ENCODE measurements around the gene HAPSTR1. TPM values are rescaled to one million over a fixed set of nuclear protein-coding genes. Genes with fewer than 3 reads are reported as not detected.
A peak's percentile ranks its signal among the peaks of the same experiment; 100 is the strongest.

The HAPSTR1 gene
- total RNA-seq, 1 experiment from 2014 or later, result 24.4 TPM

DNA sequence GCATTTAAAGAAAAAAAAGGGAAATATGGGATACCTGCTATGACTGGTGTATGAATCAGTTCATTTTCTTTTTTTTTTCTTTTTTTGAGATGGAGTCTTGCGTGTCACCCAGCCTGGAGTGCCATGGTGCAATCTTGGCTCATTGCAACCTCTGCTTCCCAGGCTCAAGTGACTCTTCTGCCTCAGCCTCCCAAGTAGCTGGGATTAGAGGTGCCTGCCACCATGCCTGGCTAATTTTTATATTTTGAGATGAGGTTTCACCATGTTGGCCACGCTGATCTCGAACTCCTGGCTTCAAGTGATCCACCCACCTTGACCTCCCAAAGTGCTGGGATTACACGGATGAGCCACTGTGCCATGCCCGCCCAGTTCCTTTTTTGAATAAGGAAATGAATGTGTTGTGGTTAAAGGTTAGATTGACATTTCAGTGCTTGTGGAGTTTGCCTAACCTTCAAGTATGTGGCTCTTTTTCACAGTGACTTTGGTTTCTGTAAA, 7.7 kb downstream of the HAPSTR1 start:
- Histone ChIP-seq H3K4me1 (ENCODE audit: insufficient read depth, low read length) (peaks cover 48% of the 10 kb centered on the region), H3K9me3 (ENCODE audit: low read length) (no peaks in the 10 kb centered on the region), H3F3A (ENCODE audit: low read length, unreplicated experiment) (peaks cover 7% of the 10 kb centered on the region), H3K36me3 (ENCODE audit: low read depth, low read length) (peaks cover 67% of the 10 kb centered on the region), H2AFZ (ENCODE audit: low read length) (no peak overlapping the region), H3K27me3 (ENCODE audit: low read length) (no peaks in the 10 kb centered on the region), H3K27ac (ENCODE audit: low read length) (no peak overlapping the region), H3K9me2 (replicated peaks; ENCODE audit: low read length) (no peaks in the 10 kb centered on the region), H4K20me1 (ENCODE audit: low read length) (peaks cover 89% of the 10 kb centered on the region), H3K4me3 (ENCODE audit: low read length) (no peak overlapping the region), H3K79me2 (ENCODE audit: low read length) (peaks cover 100% of the 10 kb centered on the region), H3K9ac (ENCODE audit: low read length) (no peak overlapping the region), H3K4me2 (ENCODE audit: low read length) (peak overlapping the region; percentile 6; the same call in 1 of the 2 replicates)
- ChIA-PET CTCF (no interaction called here), POLR2A (ENCODE audit: unreplicated experiment) (no interaction called here)
- intact Hi-C loops (cut with micrococcal nuclease), result no loop called here
- no TSS peak for BruUV-seq (replicated peaks)
- ATAC-seq (no peak), DNase-seq (peak; percentile 46)
- no peak for TF ChIP-seq EZH2phosphoT487 (IDR thresholded peaks at IDR 0.05; ENCODE audit: borderline replicate concordance, low read length)
- TF ChIP-seq, protein P1, sequence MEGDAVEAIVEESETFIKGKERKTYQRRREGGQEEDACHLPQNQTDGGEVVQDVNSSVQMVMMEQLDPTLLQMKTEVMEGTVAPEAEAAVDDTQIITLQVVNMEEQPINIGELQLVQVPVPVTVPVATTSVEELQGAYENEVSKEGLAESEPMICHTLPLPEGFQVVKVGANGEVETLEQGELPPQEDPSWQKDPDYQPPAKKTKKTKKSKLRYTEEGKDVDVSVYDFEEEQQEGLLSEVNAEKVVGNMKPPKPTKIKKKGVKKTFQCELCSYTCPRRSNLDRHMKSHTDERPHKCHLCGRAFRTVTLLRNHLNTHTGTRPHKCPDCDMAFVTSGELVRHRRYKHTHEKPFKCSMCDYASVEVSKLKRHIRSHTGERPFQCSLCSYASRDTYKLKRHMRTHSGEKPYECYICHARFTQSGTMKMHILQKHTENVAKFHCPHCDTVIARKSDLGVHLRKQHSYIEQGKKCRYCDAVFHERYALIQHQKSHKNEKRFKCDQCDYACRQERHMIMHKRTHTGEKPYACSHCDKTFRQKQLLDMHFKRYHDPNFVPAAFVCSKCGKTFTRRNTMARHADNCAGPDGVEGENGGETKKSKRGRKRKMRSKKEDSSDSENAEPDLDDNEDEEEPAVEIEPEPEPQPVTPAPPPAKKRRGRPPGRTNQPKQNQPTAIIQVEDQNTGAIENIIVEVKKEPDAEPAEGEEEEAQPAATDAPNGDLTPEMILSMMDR (conservative IDR thresholded peaks at IDR 0.05; ENCODE audit: low read depth, low read length), result no peak
- no peak for TF ChIP-seq EZH2 (IDR thresholded peaks at IDR 0.05; ENCODE audit: low read length, unreplicated experiment)

DNA sequence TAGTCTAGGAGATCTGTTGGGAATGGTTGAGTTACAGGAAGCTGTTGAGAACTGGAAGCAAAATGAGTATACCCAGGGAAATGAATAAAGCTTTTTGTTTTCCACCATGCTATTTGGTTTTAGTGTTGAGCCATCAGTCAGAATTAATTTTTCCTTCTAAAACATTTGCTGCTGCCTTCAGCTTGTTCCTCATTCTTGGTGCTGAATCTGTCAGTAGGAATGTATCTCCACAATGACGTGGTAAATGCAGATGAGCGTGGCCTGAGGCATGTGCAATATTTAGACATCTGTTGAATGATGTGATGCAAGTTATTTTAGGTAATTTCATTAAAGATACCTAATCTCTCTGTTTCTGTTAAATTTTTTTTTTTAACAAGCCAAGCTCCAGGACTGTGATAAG, 10.9 kb downstream of the HAPSTR1 start:
- peaks cover 87% of the 10 kb centered on the region for H4K20me1 ChIP-seq (ENCODE audit: low read length)
- H3K36me3 ChIP-seq (ENCODE audit: low read depth, low read length), result peaks cover 81% of the 10 kb centered on the region
- no peak overlapping the region for H3K27ac ChIP-seq (ENCODE audit: low read length)

DNA sequence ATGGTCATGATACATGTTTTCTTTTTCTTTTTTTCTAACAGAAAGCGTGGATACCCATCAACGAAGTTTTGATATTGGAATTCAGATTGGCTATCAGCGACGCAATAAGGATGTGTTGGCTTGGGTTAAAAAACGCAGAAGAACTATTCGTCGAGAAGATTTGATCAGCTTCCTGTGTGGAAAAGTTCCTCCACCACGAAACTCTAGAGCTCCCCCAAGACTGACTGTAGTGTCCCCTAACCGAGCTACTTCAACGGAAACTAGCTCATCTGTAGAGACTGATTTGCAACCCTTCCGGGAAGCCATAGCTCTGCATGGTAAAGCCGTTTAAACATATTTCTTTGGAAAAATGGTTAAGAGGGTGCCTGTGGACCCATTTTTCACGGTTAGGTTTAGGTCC, 11.5 kb downstream of the HAPSTR1 start:
- H3K36me3 ChIP-seq (ENCODE audit: low read depth, low read length), result peaks cover 81% of the 10 kb centered on the region
- H2AFZ ChIP-seq (ENCODE audit: low read length), result no peak overlapping the region
- no peaks in the 10 kb centered on the region for H3F3A ChIP-seq (ENCODE audit: low read length, unreplicated experiment)
- H3K9me3 ChIP-seq (ENCODE audit: low read length), result no peaks in the 10 kb centered on the region
- no peak overlapping the region for H3K9ac ChIP-seq (ENCODE audit: low read length)
- DNase-seq (no peak), ATAC-seq (no peak)
- no peak for TF ChIP-seq EZH2 (IDR thresholded peaks at IDR 0.05; ENCODE audit: low read length, unreplicated experiment)
- TF ChIP-seq, protein P1 (conservative IDR thresholded peaks at IDR 0.05; ENCODE audit: low read depth, low read length), result no peak
- TF ChIP-seq EZH2phosphoT487 (IDR thresholded peaks at IDR 0.05; ENCODE audit: borderline replicate concordance, low read length), result no peak
- H3K27me3 ChIP-seq (ENCODE audit: low read length), result no peaks in the 10 kb centered on the region
- no peak overlapping the region for H3K4me2 ChIP-seq (ENCODE audit: low read length)
- H3K4me3 ChIP-seq (ENCODE audit: low read length), result no peak overlapping the region
- no peak overlapping the region for H3K27ac ChIP-seq (ENCODE audit: low read length)
- peaks cover 100% of the 10 kb centered on the region for H3K79me2 ChIP-seq (ENCODE audit: low read length)
- peaks cover 87% of the 10 kb centered on the region for H4K20me1 ChIP-seq (ENCODE audit: low read length)
- ChIA-PET POLR2A (ENCODE audit: unreplicated experiment) (no interaction called here), CTCF (no interaction called here)
- intact Hi-C loops (cut with micrococcal nuclease), result no loop called here
- H3K4me1 ChIP-seq (ENCODE audit: insufficient read depth, low read length), result peaks cover 17% of the 10 kb centered on the region
- no peaks in the 10 kb centered on the region for H3K9me2 ChIP-seq (replicated peaks; ENCODE audit: low read length)
- no TSS peak for BruUV-seq (replicated peaks)

More for the DNA sequence above, 10.9 kb downstream of the HAPSTR1 start:
- BruUV-seq (replicated peaks), result no TSS peak
- POLR2A ChIA-PET (ENCODE audit: unreplicated experiment), result no interaction called here
- H3K27me3 ChIP-seq (ENCODE audit: low read length), result no peaks in the 10 kb centered on the region
- H3K9ac ChIP-seq (ENCODE audit: low read length), result no peak overlapping the region
- intact Hi-C loops (cut with micrococcal nuclease), result no loop called here
- H3K4me2 ChIP-seq (ENCODE audit: low read length), result no peak overlapping the region
- H3K4me1 ChIP-seq (ENCODE audit: insufficient read depth, low read length), result peaks cover 23% of the 10 kb centered on the region
- TF ChIP-seq, protein P1 (conservative IDR thresholded peaks at IDR 0.05; ENCODE audit: low read depth, low read length), result no peak
- no peak for TF ChIP-seq EZH2phosphoT487 (IDR thresholded peaks at IDR 0.05; ENCODE audit: borderline replicate concordance, low read length)
- TF ChIP-seq EZH2 (IDR thresholded peaks at IDR 0.05; ENCODE audit: low read length, unreplicated experiment), result no peak
- H2AFZ ChIP-seq (ENCODE audit: low read length), result no peak overlapping the region
- no peaks in the 10 kb centered on the region for H3F3A ChIP-seq (ENCODE audit: low read length, unreplicated experiment)
- H3K79me2 ChIP-seq (ENCODE audit: low read length), result peaks cover 100% of the 10 kb centered on the region
- no peaks in the 10 kb centered on the region for H3K9me3 ChIP-seq (ENCODE audit: low read length)
- ATAC-seq, result no peak
- peak; percentile 22 for DNase-seq
- CTCF ChIA-PET, result no interaction called here
- no peak overlapping the region for H3K4me3 ChIP-seq (ENCODE audit: low read length)
- no peaks in the 10 kb centered on the region for H3K9me2 ChIP-seq (replicated peaks; ENCODE audit: low read length)

Measured in PC-3 (cell line).